GM12878 (cell line): ENCODE data around the gene BICC1.

Experiments used
- BCL11A ChIP-seq: IDR thresholded peaks from 2 replicates; pipeline ENCODE4 v1.6.1; 2011; ENCODE audit warnings: low read depth, low read length
- FOXK2 ChIP-seq: fragments of 450-650 bp; IDR thresholded peaks from 2 replicates; pipeline ENCODE4 v1.6.1; 2017; ENCODE audit warnings: mild to moderate bottlenecking, moderate library complexity
- HDGF ChIP-seq: fragments of 450-650 bp; IDR thresholded peaks from 2 replicates; pipeline ENCODE4 v1.6.1; 2016; ENCODE audit warnings: antibody characterized with exemption
- POLR2A ChIP-seq: IDR thresholded peaks from 2 replicates; pipeline ENCODE4 v1.6.1; 2011; ENCODE audit warnings: low read depth, mild to moderate bottlenecking, low read length
- ZZZ3 ChIP-seq: IDR thresholded peaks from 2 replicates; pipeline ENCODE4 v1.6.1; 2011; ENCODE audit warnings: low read depth; ENCODE audit not compliant: control insufficient read depth, insufficient read length

- TF ChIP-seq POLR2A = no peak
- no peak for TF ChIP-seq BCL11A
- no peak for TF ChIP-seq ZZZ3
- TF ChIP-seq FOXK2 = no peak
- no peak for TF ChIP-seq HDGF
Observed at GRCh38 chr10:58734664-58735063, 222.0 kb downstream of the BICC1 start.
